Stimulated activated CD4-positive, alpha-beta T cell treated with anti-CD3 and anti-CD28 coated beads, Interleukin-4, amount 100 ng/mL, for 48 hours (primary cell): ENCODE results near the gene SYNM.
"Not testable (repeated sequence)": the region's sequence is repeated elsewhere in the genome, so short reads cannot be mapped to it uniquely, and the experiment has no call there.

ENCODE experiments used
- DNase-seq, 2 donors: peaks; one replicate each; pipeline ENCODE4 v3.0.0-alpha.2; 2020; ENCODE audit warnings: low read depth in 2 of 2

Gene SYNM

DNA sequence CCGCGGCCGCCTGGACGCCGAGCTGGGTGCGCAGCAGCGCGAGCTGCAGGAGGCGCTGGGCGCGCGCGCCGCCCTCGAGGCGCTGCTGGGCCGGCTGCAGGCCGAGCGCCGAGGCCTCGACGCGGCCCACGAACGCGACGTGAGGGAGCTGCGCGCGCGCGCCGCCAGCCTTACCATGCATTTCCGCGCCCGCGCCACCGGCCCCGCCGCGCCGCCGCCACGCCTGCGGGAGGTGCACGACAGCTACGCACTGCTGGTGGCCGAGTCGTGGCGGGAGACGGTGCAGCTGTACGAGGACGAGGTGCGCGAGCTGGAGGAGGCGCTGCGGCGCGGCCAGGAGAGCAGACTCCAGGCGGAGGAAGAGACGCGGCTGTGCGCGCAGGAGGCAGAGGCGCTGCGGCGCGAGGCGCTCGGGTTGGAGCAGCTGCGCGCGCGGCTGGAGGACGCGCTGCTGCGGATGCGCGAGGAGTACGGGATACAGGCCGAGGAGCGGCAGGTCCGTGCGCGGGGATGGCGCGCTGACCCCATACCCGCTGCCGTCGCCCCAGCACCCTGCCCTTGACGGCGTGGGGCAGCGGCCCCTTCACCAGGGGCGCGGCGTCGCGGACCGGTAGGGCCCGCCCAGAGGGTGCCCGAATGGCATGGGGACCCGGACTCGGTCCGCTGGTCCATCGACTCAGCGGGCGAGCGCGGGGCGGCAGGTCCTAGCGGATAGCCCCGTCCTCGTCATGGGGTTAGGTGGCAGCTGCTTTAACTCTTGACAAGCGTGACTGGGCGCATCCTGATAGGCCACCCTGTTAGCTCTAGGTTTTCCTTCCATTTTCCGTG is 848 bp downstream of the SYNM start:
- peak; percentile 31 to 35 for DNase-seq

DNA sequence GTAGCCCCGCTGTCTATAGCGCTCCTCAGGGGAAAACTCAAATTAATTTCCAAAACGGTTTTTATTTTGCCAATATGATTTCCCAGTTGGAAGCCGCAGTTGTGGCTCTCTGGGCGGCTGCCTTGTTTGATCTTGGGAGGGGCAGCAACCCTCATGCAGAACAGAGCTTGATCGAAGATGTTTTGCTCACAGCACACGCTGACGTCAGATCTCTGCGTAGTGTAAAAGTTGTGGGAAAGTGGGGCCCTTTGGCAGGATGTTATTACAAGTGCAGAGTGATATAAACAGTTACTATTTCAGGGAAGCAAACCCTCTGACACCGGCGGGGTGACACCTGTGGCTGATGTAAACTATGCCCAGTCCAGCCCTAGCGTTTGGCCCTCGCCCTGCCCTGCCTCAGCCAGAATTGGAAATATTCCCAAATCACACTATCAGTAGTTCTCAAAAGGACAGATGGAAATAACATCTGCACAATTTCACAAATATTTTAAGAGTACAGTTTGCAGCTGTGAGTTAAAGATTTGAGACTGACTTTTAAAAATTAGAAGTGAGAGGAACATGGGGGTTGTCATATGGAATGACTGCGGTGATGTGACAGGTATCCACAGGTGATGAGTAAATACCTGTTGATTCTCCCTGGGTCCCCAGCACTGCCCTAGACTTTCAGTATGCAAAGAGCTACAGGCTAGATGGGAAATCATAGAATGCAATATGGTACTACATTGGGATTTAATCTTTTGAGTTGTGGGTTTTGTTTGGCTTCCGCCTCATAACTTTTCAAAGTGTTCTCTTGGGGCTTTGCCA is 1.7 kb downstream of the SYNM start:
- no peak for DNase-seq

DNA sequence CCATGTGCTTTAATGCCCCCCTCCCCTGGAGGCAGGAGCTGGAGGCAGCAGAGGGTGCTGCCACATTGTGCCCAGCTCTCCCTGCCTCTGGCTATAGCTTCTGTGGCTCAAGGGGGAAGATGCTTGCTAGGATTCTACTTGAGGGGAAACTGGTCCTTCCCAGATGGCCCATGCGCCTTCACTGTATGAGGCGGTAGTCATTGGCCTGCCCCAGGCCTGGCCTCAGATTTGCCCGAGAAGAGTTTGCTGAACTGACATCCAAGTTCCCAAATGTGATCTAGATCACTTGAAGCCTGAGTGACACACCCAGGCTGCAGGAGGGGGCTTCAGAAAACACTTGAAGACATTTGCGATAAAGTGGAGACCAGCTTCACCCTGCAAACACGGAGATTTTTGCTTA is 4.1 kb downstream of the SYNM start:
- DNase-seq: no peak

- DNase-seq: no peak
Observed at GRCh38 chr15:99109555-99110021, 4.7 kb downstream of the SYNM start.

DNA sequence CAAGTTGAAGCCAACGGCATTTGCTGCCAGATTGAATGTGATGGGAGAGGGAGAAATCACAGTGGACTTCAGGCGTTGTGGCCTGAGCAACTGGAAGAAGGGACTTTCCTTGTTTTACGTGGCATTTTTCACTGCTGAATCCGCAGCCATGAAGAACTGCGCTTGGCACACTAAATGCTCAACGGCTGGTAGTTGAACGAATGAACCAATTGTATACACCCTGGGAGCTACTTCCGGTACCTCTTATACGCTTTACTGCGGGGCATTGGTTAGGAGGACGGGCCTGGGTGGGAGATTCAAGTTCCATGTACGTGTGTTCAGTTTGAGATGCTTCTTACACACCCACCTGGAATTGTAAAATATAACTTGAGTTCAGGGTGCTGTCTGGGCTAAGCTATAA is 5.2 kb downstream of the SYNM start:
- DNase-seq: no peak

- DNase-seq: no peak
Observed at GRCh38 chr15:99110581-99111320, 5.9 kb downstream of the SYNM start.

- not testable (repeated sequence) for DNase-seq
Observed at GRCh38 chr15:99111641-99112040, 6.8 kb downstream of the SYNM start.

- no peak for DNase-seq
Observed at GRCh38 chr15:99113547-99114271, 8.8 kb downstream of the SYNM start.

- no peak for DNase-seq
Observed at GRCh38 chr15:99114511-99115299, 9.8 kb downstream of the SYNM start.

- no peak for DNase-seq
Observed at GRCh38 chr15:99115300-99116215, 10.7 kb downstream of the SYNM start.

DNA sequence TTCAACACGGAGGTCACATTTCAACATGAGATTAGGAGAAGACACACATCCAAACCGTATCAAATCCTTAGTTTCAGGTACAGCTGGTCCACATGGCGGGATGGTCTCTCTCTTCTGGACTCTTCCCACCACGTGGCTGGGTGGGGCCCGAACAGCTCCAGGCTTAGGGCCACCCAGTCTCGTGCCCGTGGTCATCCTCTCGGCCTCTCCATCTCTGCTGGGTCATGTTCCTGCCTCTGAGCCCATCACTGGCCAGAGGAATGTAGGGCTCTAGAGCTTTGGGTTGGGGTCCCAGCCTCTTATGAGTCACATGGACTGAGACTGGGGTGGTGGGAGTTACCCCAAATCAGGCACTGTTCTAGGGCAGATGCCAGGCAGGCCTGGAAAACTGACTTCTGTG is 12.2 kb downstream of the SYNM start:
- no peak for DNase-seq

- DNase-seq: no peak
Observed at GRCh38 chr15:99117563-99118257, 12.8 kb downstream of the SYNM start.

DNA sequence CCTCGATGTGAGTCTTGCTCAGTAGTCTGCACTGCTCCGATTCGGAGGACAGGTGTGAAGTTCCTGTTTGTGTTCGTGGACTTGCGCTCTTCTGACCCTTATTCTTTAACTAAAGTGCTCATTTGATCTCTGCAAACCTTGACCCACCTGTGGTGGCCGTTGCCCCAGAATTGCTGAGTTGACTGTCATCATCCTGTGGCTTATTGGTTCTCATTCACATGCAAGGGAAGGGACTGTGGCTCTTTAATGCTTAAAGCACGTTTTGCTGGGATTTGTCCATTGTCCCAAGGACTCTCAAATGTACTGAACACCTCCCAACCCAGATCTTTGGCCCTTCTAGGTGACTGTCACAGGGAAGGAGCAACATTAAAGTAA is 13.4 kb downstream of the SYNM start:
- DNase-seq: no peak

- no peak for DNase-seq
Observed at GRCh38 chr15:99118801-99119546, 14.1 kb downstream of the SYNM start.

DNA sequence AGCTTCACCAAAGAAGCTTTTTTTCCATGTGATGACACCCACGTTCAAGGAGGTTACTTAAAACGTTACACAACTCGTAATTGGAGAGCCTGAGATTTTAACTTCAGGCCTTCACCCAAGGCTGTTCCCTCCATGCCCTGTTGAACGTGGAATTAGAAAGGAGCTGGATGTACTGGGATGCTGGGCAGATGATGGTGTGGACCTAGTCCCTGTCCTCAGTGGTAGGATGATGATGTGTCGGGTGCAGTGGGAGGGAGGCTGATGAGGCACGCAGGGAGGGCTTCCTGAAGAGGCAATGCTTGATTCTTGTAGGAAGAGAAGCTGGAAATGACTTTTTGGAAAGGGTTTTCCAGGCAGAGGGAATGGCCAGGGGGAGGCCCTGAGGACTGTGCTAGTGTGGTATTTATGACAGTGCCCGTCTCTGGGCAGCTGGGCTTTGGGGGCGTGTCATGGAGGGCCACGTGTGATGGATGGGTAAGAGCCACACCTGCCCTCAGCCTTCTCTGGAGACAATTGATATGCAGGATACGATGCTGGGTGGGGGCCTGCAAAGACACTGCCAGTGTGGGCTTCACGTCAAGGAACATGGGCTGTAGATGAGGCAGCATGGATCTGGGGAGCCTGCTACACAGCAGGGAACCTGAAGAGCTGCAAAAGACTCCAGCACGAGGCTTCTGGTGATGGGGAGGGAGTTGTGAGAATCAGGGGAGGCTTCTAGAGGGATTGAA is 15.3 kb downstream of the SYNM start:
- DNase-seq: no peak

GRCh38 chr15:99121207-99121606 is 16.3 kb downstream of the SYNM start:
- no peak for DNase-seq

GRCh38 chr15:99121691-99122410 is 17.0 kb downstream of the SYNM start:
- DNase-seq: no peak
